Progenitor cell of endocrine pancreas (in vitro differentiated cells): ENCODE data around the gene BOK. TPM values are rescaled to one million over a fixed set of nuclear protein-coding genes. Genes with fewer than 3 reads are reported as not detected.

Experiments used
- DNase-seq: peaks from one replicate; pipeline ENCODE4 v3.0.0; 2021; ENCODE audit warnings: low spot score; ENCODE audit not compliant: unreplicated experiment
- H3K27ac Mint-ChIP-seq: 2 replicates; pipeline ENCODE4 v1.8.0; 2021; ENCODE audit warnings: mild to moderate bottlenecking, moderate library complexity, mixed read lengths
- H3K27me3 Mint-ChIP-seq: 2 replicates; pipeline ENCODE4 v1.8.0; 2021; ENCODE audit warnings: mixed read lengths
- H3K36me3 Mint-ChIP-seq: 2 replicates; pipeline ENCODE4 v1.8.0; 2022; ENCODE audit warnings: mixed read lengths; ENCODE audit not compliant: insufficient read depth
- H3K4me1 Mint-ChIP-seq: 2 replicates; pipeline ENCODE4 v1.8.0; 2021; ENCODE audit warnings: low read depth, mixed read lengths
- H3K4me3 Mint-ChIP-seq: 2 replicates; pipeline ENCODE4 v1.8.0; 2021; ENCODE audit warnings: low read depth, mild to moderate bottlenecking, moderate library complexity, mixed read lengths
- H3K9me3 Mint-ChIP-seq: 2 replicates; pipeline ENCODE4 v1.8.0; 2021; ENCODE audit warnings: low read depth, mixed read lengths
- CTCF ChIP-seq: fragments of 200-600 bp; sonication (generic); IDR thresholded peaks from one replicate; pipeline ENCODE4 v1.5.0; 2021; ENCODE audit warnings: antibody characterized with exemption, mild to moderate bottlenecking; ENCODE audit not compliant: unreplicated experiment
- total RNA-seq: library from RNA; stranded (reverse); gene quantifications from 2 replicates; pipeline ENCODE4 v1.2.1, GENCODE V29; 2021

BOK gene
- total RNA-seq, 1 donor from 2014 or later = 8.0 TPM

- DNase-seq = no peak
- no peaks in the 10 kb centered on the region for H3K27me3 Mint-ChIP-seq
- no peak overlapping the region for H3K4me3 Mint-ChIP-seq
- H3K36me3 Mint-ChIP-seq = peaks cover 18% of the 10 kb centered on the region
- no peaks in the 10 kb centered on the region for H3K4me1 Mint-ChIP-seq
- no peaks in the 10 kb centered on the region for H3K9me3 Mint-ChIP-seq
- H3K27ac Mint-ChIP-seq = no peak overlapping the region
- TF ChIP-seq CTCF = peak; percentile 48
These were observed 39.9 kb downstream of the BOK start for GRCh38 chr2:241598487-241598886.

- Mint-ChIP-seq H3K27me3 (no peaks in the 10 kb centered on the region), H3K9me3 (no peaks in the 10 kb centered on the region), H3K36me3 (peaks cover 14% of the 10 kb centered on the region), H3K4me3 (no peak overlapping the region), H3K27ac (no peak overlapping the region), H3K4me1 (no peaks in the 10 kb centered on the region)
- TF ChIP-seq CTCF = no peak
- DNase-seq = no peak
These were observed 41.1 kb downstream of the BOK start for GRCh38 chr2:241599615-241600014.

GRCh38 chr2:241601841-241602240 is 43.3 kb downstream of the BOK start:
- no peak for TF ChIP-seq CTCF
- H3K9me3 Mint-ChIP-seq = no peaks in the 10 kb centered on the region
- no peak for DNase-seq
- no peaks in the 10 kb centered on the region for H3K4me1 Mint-ChIP-seq
- H3K4me3 Mint-ChIP-seq = no peak overlapping the region
- no peak overlapping the region for H3K27ac Mint-ChIP-seq
- H3K36me3 Mint-ChIP-seq = peaks cover 14% of the 10 kb centered on the region
- no peaks in the 10 kb centered on the region for H3K27me3 Mint-ChIP-seq

- peaks cover 12% of the 10 kb centered on the region for H3K36me3 Mint-ChIP-seq
- H3K27ac Mint-ChIP-seq = no peak overlapping the region
These were observed 44.2 kb downstream of the BOK start for GRCh38 chr2:241602720-241603119.

GRCh38 chr2:241603686-241604085 is 45.1 kb downstream of the BOK start:
- Mint-ChIP-seq H3K36me3 (peaks cover 11% of the 10 kb centered on the region), H3K9me3 (no peaks in the 10 kb centered on the region), H3K27ac (no peak overlapping the region), H3K27me3 (no peaks in the 10 kb centered on the region), H3K4me3 (no peak overlapping the region), H3K4me1 (no peaks in the 10 kb centered on the region)
- DNase-seq = no peak
- no peak for TF ChIP-seq CTCF

More at GRCh38 chr2:241602720-241603119, 44.2 kb downstream of the BOK start:
- Mint-ChIP-seq H3K4me3 (no peak overlapping the region), H3K4me1 (no peaks in the 10 kb centered on the region), H3K27me3 (no peaks in the 10 kb centered on the region), H3K9me3 (no peaks in the 10 kb centered on the region)
- no peak for DNase-seq
- TF ChIP-seq CTCF = no peak
